Gastrocnemius medialis (tissue), 4 donors: Measurements from ENCODE around the gene TNFRSF1A.

Experiments used
- POLR2A ChIP-seq, 2 donors: fragments of 450-650 bp; IDR thresholded peaks; one replicate each; pipeline ENCODE4 v1.6.1; 2017; ENCODE audit warnings: antibody characterized with exemption in 2 of 2, mild to moderate bottlenecking in 2 of 2, moderate library complexity in 2 of 2
- TF ChIP-seq, protein P1 (sequence below), 5 experiments: fragments of 450-650 bp in 3 of 5; fragments of 200-600 bp in 2 of 5; sonication (generic) in 2 of 5; IDR thresholded peaks in 4 of 5; conservative IDR thresholded peaks in 1 of 5; 1 replicate in 4 of 5; 2 replicates in 1 of 5; pipeline ENCODE4 v1.5.1; 2016 to 2019; ENCODE audit warnings: antibody characterized with exemption in 5 of 5, mild to moderate bottlenecking in 3 of 5, moderate library complexity in 3 of 5

DNA sequence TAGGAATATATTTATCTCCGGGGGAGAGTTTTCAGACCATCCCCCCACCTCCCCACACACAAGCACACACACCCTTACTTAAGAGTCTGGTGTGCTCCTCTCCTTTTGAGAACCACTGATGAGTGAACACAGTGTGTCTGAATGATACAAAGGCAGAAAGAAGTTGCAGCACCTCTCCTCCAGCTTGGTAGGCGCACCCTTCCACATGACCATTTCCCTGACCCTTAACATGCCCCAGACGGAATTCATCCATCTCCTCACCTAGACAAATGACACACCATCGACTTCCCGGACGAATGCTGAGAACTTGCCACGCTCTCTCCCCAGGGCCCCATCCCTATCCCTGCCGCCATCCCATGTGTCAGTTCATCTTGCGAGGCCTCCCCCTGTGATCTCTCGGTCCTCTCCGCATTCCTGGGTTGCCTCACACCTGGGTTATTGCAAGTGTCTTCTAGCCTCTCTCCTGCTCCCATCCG, 3.9 kb downstream of the TNFRSF1A start:
- TF ChIP-seq, protein P1, sequence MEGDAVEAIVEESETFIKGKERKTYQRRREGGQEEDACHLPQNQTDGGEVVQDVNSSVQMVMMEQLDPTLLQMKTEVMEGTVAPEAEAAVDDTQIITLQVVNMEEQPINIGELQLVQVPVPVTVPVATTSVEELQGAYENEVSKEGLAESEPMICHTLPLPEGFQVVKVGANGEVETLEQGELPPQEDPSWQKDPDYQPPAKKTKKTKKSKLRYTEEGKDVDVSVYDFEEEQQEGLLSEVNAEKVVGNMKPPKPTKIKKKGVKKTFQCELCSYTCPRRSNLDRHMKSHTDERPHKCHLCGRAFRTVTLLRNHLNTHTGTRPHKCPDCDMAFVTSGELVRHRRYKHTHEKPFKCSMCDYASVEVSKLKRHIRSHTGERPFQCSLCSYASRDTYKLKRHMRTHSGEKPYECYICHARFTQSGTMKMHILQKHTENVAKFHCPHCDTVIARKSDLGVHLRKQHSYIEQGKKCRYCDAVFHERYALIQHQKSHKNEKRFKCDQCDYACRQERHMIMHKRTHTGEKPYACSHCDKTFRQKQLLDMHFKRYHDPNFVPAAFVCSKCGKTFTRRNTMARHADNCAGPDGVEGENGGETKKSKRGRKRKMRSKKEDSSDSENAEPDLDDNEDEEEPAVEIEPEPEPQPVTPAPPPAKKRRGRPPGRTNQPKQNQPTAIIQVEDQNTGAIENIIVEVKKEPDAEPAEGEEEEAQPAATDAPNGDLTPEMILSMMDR (IDR thresholded peaks at IDR 0.05 in 4 of 5, conservative IDR thresholded peaks at IDR 0.05 in 1 of 5), result no peak
- TF ChIP-seq POLR2A (IDR thresholded peaks at IDR 0.05), result no peak
